MM.1S (cell line): Measurements from ENCODE around the gene MXRA7.

ENCODE experiments used
- DNase-seq: peaks from one replicate; pipeline ENCODE4 v3.0.0-alpha.2; 2015
- H2AFZ ChIP-seq: fragments of 300-600 bp; sonication (generic); 2 replicates; pipeline ENCODE4 v1.6.0; 2016; ENCODE audit warnings: antibody characterized with exemption, low read length
- H3F3A ChIP-seq: fragments of 300-600 bp; sonication (generic); 2 replicates; pipeline ENCODE4 v1.6.1; 2016; ENCODE audit warnings: mild to moderate bottlenecking, antibody characterized with exemption, low read length, moderate library complexity, mixed read lengths; ENCODE audit not compliant: insufficient read depth
- H3K27ac ChIP-seq: fragments of 300-600 bp; sonication (generic); 2 replicates; pipeline ENCODE4 v1.5.1; 2016; ENCODE audit warnings: mild to moderate bottlenecking, low read length
- H3K27me3 ChIP-seq: fragments of 300-600 bp; sonication (generic); replicated peaks from 2 replicates; pipeline ENCODE4 v1.6.0; 2016; ENCODE audit warnings: low read length; ENCODE audit not compliant: insufficient read depth
- H3K36me3 ChIP-seq: fragments of 300-600 bp; sonication (generic); replicated peaks from 2 replicates; pipeline ENCODE4 v1.6.1; 2016; ENCODE audit warnings: mild to moderate bottlenecking, low read length, mixed read lengths; ENCODE audit not compliant: insufficient read depth
- H3K4me1 ChIP-seq: fragments of 300-600 bp; sonication (generic); 2 replicates; pipeline ENCODE4 v1.6.1; 2016; ENCODE audit warnings: low read length, mixed read lengths
- H3K4me2 ChIP-seq: fragments of 300-600 bp; sonication (generic); 2 replicates; pipeline ENCODE4 v1.6.0; 2016; ENCODE audit warnings: low read depth, low read length
- H3K4me3 ChIP-seq: fragments of 300-600 bp; sonication (generic); 2 replicates; pipeline ENCODE4 v1.5.1; 2016; ENCODE audit warnings: low read length, mixed read lengths
- H3K79me2 ChIP-seq: fragments of 300-600 bp; sonication (generic); 2 replicates; pipeline ENCODE4 v1.6.1; 2016; ENCODE audit warnings: mixed run types, low read length, mixed read lengths
- H3K9ac ChIP-seq: fragments of 300-600 bp; sonication (generic); 2 replicates; pipeline ENCODE4 v1.6.1; 2016; ENCODE audit warnings: low read length, mixed read lengths
- H3K9me2 ChIP-seq: fragments of 300-600 bp; sonication (generic); replicated peaks from 2 replicates; pipeline ENCODE4 v1.6.1; 2016; ENCODE audit warnings: mild to moderate bottlenecking, low read length, mixed read lengths; ENCODE audit not compliant: insufficient read depth
- H3K9me3 ChIP-seq: fragments of 300-600 bp; sonication (generic); replicated peaks from 2 replicates; pipeline ENCODE4 v1.6.1; 2016; ENCODE audit warnings: mild to moderate bottlenecking, low read length, mixed read lengths; ENCODE audit not compliant: insufficient read depth
- H4K20me1 ChIP-seq: fragments of 300-600 bp; sonication (generic); 2 replicates; pipeline ENCODE4 v1.6.1; 2016; ENCODE audit warnings: mild to moderate bottlenecking, low read length, moderate library complexity, mixed read lengths; ENCODE audit not compliant: insufficient read depth
- CTCF ChIP-seq: fragments of 300-600 bp; sonication (generic); IDR thresholded peaks from 2 replicates; pipeline ENCODE4 v1.5.1; 2016; ENCODE audit warnings: antibody characterized with exemption, low read length, mixed read lengths
- EZH2 ChIP-seq: fragments of 300-600 bp; sonication (generic); optimal IDR thresholded peaks from 2 replicates; pipeline ENCODE3; 2017; ENCODE audit warnings: low read depth, mild to moderate bottlenecking, antibody characterized with exemption, low read length, mixed read lengths
- EZH2phosphoT487 ChIP-seq: fragments of 300-600 bp; sonication (generic); IDR thresholded peaks from 2 replicates; pipeline ENCODE4 v1.6.1; 2018; ENCODE audit warnings: antibody characterized with exemption, low read length

Gene MXRA7

GRCh38 chr17:76657505-76658241 lies 53.1 kb downstream of the MXRA7 start:
- Histone ChIP-seq H4K20me1 (no peaks in the 10 kb centered on the region), H3K4me3 (no peak overlapping the region), H3K27ac (no peak overlapping the region), H3K9ac (no peak overlapping the region), H3F3A (no peaks in the 10 kb centered on the region), H3K9me2 (no peaks in the 10 kb centered on the region), H2AFZ (no peak overlapping the region), H3K27me3 (no peaks in the 10 kb centered on the region), H3K4me2 (no peak overlapping the region), H3K79me2 (no peaks in the 10 kb centered on the region), H3K9me3 (no peaks in the 10 kb centered on the region), H3K4me1 (no peaks in the 10 kb centered on the region), H3K36me3 (no peaks in the 10 kb centered on the region)
- no peak for DNase-seq
- no peak for TF ChIP-seq CTCF
- TF ChIP-seq EZH2, result no peak
- no peak for TF ChIP-seq EZH2phosphoT487

- H2AFZ ChIP-seq, result no peak overlapping the region
- no peaks in the 10 kb centered on the region for H3K9me2 ChIP-seq
- H4K20me1 ChIP-seq, result no peaks in the 10 kb centered on the region
- H3K4me2 ChIP-seq, result no peak overlapping the region
- no peaks in the 10 kb centered on the region for H3F3A ChIP-seq
- no peak for TF ChIP-seq EZH2phosphoT487
- TF ChIP-seq EZH2, result no peak
- DNase-seq, result no peak
- no peaks in the 10 kb centered on the region for H3K79me2 ChIP-seq
- H3K36me3 ChIP-seq, result no peaks in the 10 kb centered on the region
- no peaks in the 10 kb centered on the region for H3K9me3 ChIP-seq
- peaks cover 13% of the 10 kb centered on the region; the same call in 1 of the 2 replicates for H3K27me3 ChIP-seq
- H3K9ac ChIP-seq, result no peak overlapping the region
- no peaks in the 10 kb centered on the region for H3K4me1 ChIP-seq
- no peak overlapping the region for H3K4me3 ChIP-seq
- no peak overlapping the region for H3K27ac ChIP-seq
These were observed 56.4 kb downstream of the MXRA7 start for GRCh38 chr17:76654408-76654807.

- H3K9me3 ChIP-seq, result no peaks in the 10 kb centered on the region
- no peak overlapping the region for H3K9ac ChIP-seq
- no peaks in the 10 kb centered on the region for H4K20me1 ChIP-seq
- TF ChIP-seq EZH2, result no peak
- no peak for TF ChIP-seq EZH2phosphoT487
- H3K36me3 ChIP-seq, result no peaks in the 10 kb centered on the region
- no peaks in the 10 kb centered on the region for H3K9me2 ChIP-seq
- no peak for DNase-seq
- H3K4me1 ChIP-seq, result no peaks in the 10 kb centered on the region
- no peak overlapping the region for H2AFZ ChIP-seq
- no peaks in the 10 kb centered on the region for H3F3A ChIP-seq
- no peak overlapping the region for H3K27ac ChIP-seq
- H3K27me3 ChIP-seq, result peaks cover 17% of the 10 kb centered on the region
- H3K79me2 ChIP-seq, result no peaks in the 10 kb centered on the region
- H3K4me2 ChIP-seq, result no peak overlapping the region
- no peak overlapping the region for H3K4me3 ChIP-seq
These were observed 60.3 kb downstream of the MXRA7 start for GRCh38 chr17:76650504-76650903.

GRCh38 chr17:76646712-76647111 lies 64.1 kb downstream of the MXRA7 start:
- H3K9me2 ChIP-seq, result no peaks in the 10 kb centered on the region
- no peaks in the 10 kb centered on the region for H3K36me3 ChIP-seq
- H3K79me2 ChIP-seq, result no peaks in the 10 kb centered on the region
- no peak overlapping the region for H2AFZ ChIP-seq
- no peak for TF ChIP-seq CTCF
- TF ChIP-seq EZH2, result no peak
- TF ChIP-seq EZH2phosphoT487, result no peak
- no peak overlapping the region for H3K9ac ChIP-seq
- H4K20me1 ChIP-seq, result no peaks in the 10 kb centered on the region
- no peaks in the 10 kb centered on the region for H3K4me1 ChIP-seq
- no peaks in the 10 kb centered on the region for H3F3A ChIP-seq
- H3K27me3 ChIP-seq, result peaks cover 22% of the 10 kb centered on the region
- H3K27ac ChIP-seq, result no peak overlapping the region
- DNase-seq, result no peak
- no peaks in the 10 kb centered on the region for H3K9me3 ChIP-seq
- no peak overlapping the region for H3K4me3 ChIP-seq
- no peak overlapping the region for H3K4me2 ChIP-seq
